ENCODE results near the gene CAV3. TPM values are rescaled to one million over a fixed set of nuclear protein-coding genes. Genes with fewer than 3 reads are reported as not detected.
A peak's percentile ranks its signal among the peaks of the same experiment; 100 is the strongest.
"Not testable (repeated sequence)": the region's sequence is repeated elsewhere in the genome, so short reads cannot be mapped to it uniquely, and the experiment has no call there.

CAV3 gene
- total RNA-seq, result under 1 TPM in 4 of 8 experiments, not detected in 4; 0.25 to 0.77 (median 0.46) TPM

- Histone ChIP-seq H3K4me1 (replicated peaks in 1 of 2) (peaks cover 0 to 3% of the 10 kb centered on the region in 2 donors), H3K27ac (no peak within 1 kb of the TSS), H3K4me3 (no peak within 1 kb of the TSS)
- in situ Hi-C loops (cut with MboI; ENCODE audit: low pct_unique_long_range_greater_than_20kb in 2 of 9, low sequenced_read_pairs in 9 of 9, unreplicated experiment in 9 of 9), result no loop called here
- WGBS, 10 experiments, result 27 to 100% (median 88%) methylated on average over 2 to 8 of the region's 23 CpGs; no CpG with 5 or more reads in 6 of the 10 experiments
- ATAC-seq (replicated peaks in 6 of 8), result peak in 1 of 8 experiments; percentile 38
These were observed at the start of gene CAV3 for GRCh38 chr3:8733332-8734094. TSS of gene CAV3 (plus strand) at chr3:8733802. CDS start at chr3:8733877, 75 bp downstream.

GRCh38 chr3:8684992-8685391 is 48.6 kb upstream of the CAV3 start:
- H3K4me3 ChIP-seq; in situ Hi-C loops (cut with MboI; ENCODE audit: low pct_unique_long_range_greater_than_20kb in 2 of 9, low sequenced_read_pairs in 9 of 9, unreplicated experiment in 9 of 9); ATAC-seq (replicated peaks in 6 of 8); H3K27ac ChIP-seq; H3K4me1 ChIP-seq (replicated peaks in 1 of 2): not testable (repeated sequence)
- 60 to 100% (median 70%) methylated on average over 1 to 5 of the region's 6 CpGs; no CpG with 5 or more reads in 7 of the 10 experiments for WGBS, 10 experiments

DNA sequence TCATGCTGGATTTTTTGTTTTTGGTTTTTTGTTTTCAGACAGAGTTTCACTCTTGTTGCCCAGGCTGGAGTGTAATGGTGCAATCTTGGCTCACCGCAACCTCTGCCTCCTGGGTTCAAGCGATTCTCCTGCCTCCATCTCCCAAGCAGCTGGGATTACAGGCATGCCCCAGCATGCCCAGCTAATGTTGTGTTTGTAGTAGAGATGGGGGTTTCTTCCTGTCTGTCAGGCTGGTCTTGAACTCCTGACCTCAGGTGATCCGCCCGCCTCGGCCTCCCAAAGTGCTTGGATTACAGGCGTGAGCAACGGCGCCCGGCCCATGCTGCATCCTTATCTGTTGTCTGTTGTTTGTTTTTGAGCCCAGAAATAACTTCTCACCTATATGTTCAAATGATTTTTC is 42.3 kb upstream of the CAV3 start:
- H3K4me1 ChIP-seq (replicated peaks in 1 of 2); in situ Hi-C loops (cut with MboI; ENCODE audit: low pct_unique_long_range_greater_than_20kb in 2 of 9, low sequenced_read_pairs in 9 of 9, unreplicated experiment in 9 of 9); ATAC-seq (replicated peaks in 6 of 8); H3K4me3 ChIP-seq; H3K27ac ChIP-seq: not testable (repeated sequence)
- 87 to 100% methylated on average over 1 to 3 of the region's 9 CpGs; no CpG with 5 or more reads in 8 of the 10 experiments for WGBS, 10 experiments

DNA sequence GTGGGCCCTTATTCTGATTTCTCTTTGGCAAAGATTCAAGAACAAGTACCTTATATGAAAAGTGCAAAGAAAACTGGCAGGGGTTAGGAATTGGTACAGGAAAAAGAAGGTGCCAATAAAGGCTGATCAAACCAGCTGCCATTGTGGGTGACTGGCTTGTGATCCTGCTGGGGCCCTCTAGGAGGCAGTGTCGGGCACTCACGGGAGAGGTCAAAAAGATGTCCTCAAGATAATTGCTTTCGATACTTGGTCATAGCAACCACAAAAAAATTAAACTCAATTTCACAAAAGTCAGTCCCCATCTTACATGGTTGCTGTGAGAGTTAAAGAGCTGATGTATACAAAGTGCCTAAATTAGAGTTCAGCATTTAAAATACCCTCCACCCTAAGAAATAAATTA is 31.0 kb upstream of the CAV3 start:
- no peak overlapping the region for H3K27ac ChIP-seq
- ATAC-seq (replicated peaks in 6 of 8), result no peak
- H3K4me3 ChIP-seq, result no peak overlapping the region
- WGBS, 10 experiments, result 30 to 100% (median 55%) methylated on average over 1 to 3 of the region's 3 CpGs; no CpG with 5 or more reads in 2 of the 10 experiments
- in situ Hi-C loops (cut with MboI; ENCODE audit: low pct_unique_long_range_greater_than_20kb in 2 of 9, low sequenced_read_pairs in 9 of 9, unreplicated experiment in 9 of 9), result no loop called here
- H3K4me1 ChIP-seq (replicated peaks in 1 of 2), result no peaks in the 10 kb centered on the region

GRCh38 chr3:8705575-8705974 is 28.0 kb upstream of the CAV3 start:
- Histone ChIP-seq H3K4me3 (no peak overlapping the region), H3K4me1 (replicated peaks in 1 of 2) (no peaks in the 10 kb centered on the region), H3K27ac (no peak overlapping the region)
- WGBS, 10 experiments, result 20 to 83% (median 63%) methylated on average over 1 to 2 of the region's 3 CpGs; no CpG with 5 or more reads in 6 of the 10 experiments
- ATAC-seq (replicated peaks in 6 of 8), result no peak
- in situ Hi-C loops (cut with MboI; ENCODE audit: low pct_unique_long_range_greater_than_20kb in 2 of 9, low sequenced_read_pairs in 9 of 9, unreplicated experiment in 9 of 9), result no loop called here

- Histone ChIP-seq H3K27ac (no peak overlapping the region), H3K4me3 (no peak overlapping the region), H3K4me1 (replicated peaks in 1 of 2) (no peaks in the 10 kb centered on the region)
- in situ Hi-C loops (cut with MboI; ENCODE audit: low pct_unique_long_range_greater_than_20kb in 2 of 9, low sequenced_read_pairs in 9 of 9, unreplicated experiment in 9 of 9), result no loop called here
- ATAC-seq (replicated peaks in 6 of 8), result no peak
- 51 to 81% (median 74%) methylated on average over 2 to 5 of the region's 5 CpGs; no CpG with 5 or more reads in 2 of the 10 experiments for WGBS, 10 experiments
These were observed 24.3 kb upstream of the CAV3 start for GRCh38 chr3:8709287-8709686.

GRCh38 chr3:8709801-8710507 is 23.6 kb upstream of the CAV3 start:
- ATAC-seq (replicated peaks in 6 of 8), result peak in 1 of 8 experiments; percentile 73
- WGBS, 10 experiments, result 68 to 100% (median 90%) methylated on average over 1 to 6 of the region's 8 CpGs; no CpG with 5 or more reads in 2 of the 10 experiments
- no peak overlapping the region for H3K4me3 ChIP-seq
- in situ Hi-C loops (cut with MboI; ENCODE audit: low pct_unique_long_range_greater_than_20kb in 2 of 9, low sequenced_read_pairs in 9 of 9, unreplicated experiment in 9 of 9), result no loop called here
- H3K27ac ChIP-seq, result no peak overlapping the region
- H3K4me1 ChIP-seq (replicated peaks in 1 of 2), result no peaks in the 10 kb centered on the region

- H3K27ac ChIP-seq, result no peak overlapping the region
- H3K4me1 ChIP-seq (replicated peaks in 1 of 2), result peaks cover 0 to 2% of the 10 kb centered on the region in 2 donors
- in situ Hi-C loops (cut with MboI; ENCODE audit: low pct_unique_long_range_greater_than_20kb in 2 of 9, low sequenced_read_pairs in 9 of 9, unreplicated experiment in 9 of 9), result no loop called here
- H3K4me3 ChIP-seq, result no peak overlapping the region
- peak in 5 of 8 experiments; percentile 26 to 86 (median 72) for ATAC-seq (replicated peaks in 6 of 8)
- 0 to 82% (median 61%) methylated on average over 1 to 8 of the region's 9 CpGs; no CpG with 5 or more reads in 1 of the 10 experiments for WGBS, 10 experiments
These were observed 21.3 kb upstream of the CAV3 start for GRCh38 chr3:8712045-8712907.

DNA sequence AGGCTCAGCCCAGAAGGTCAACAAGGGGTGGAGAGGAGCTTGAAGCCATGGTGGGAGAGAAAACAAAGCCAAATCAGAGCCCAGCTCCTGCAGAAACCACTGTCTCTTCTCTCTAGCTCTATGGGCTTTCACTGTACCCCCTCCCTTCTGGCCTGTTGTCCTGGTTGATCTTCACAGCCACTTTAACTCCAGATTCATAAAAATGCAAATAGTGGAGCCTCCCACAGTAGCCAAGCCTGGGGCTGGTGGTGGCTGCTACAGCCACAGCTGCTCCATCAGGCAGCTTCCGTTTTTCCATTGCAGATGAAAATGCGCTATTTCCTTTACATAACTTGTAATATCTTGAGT is 20.7 kb upstream of the CAV3 start:
- Histone ChIP-seq H3K4me3 (no peak overlapping the region), H3K4me1 (replicated peaks in 1 of 2) (peaks cover 0 to 2% of the 10 kb centered on the region in 2 donors), H3K27ac (no peak overlapping the region)
- WGBS, 10 experiments, result 0 to 93% (median 0%) methylated on average over 1 to 2 of the region's 2 CpGs; no CpG with 5 or more reads in 5 of the 10 experiments
- ATAC-seq (replicated peaks in 6 of 8), result peak in 6 of 8 experiments; percentile 20 to 97 (median 70)
- in situ Hi-C loops (cut with MboI; ENCODE audit: low pct_unique_long_range_greater_than_20kb in 2 of 9, low sequenced_read_pairs in 9 of 9, unreplicated experiment in 9 of 9), result no loop called here

- in situ Hi-C loops (cut with MboI; ENCODE audit: low pct_unique_long_range_greater_than_20kb in 2 of 9, low sequenced_read_pairs in 9 of 9, unreplicated experiment in 9 of 9), result no loop called here
- H3K4me3 ChIP-seq, result no peak overlapping the region
- 47 to 100% (median 88%) methylated on average over 1 to 4 of the region's 14 CpGs for WGBS, 10 experiments
- peaks cover 0 to 2% of the 10 kb centered on the region in 2 donors for H3K4me1 ChIP-seq (replicated peaks in 1 of 2)
- ATAC-seq (replicated peaks in 6 of 8), result peak in 2 of 8 experiments; percentile 10 to 32
- no peak overlapping the region for H3K27ac ChIP-seq
These were observed 19.5 kb upstream of the CAV3 start for GRCh38 chr3:8713901-8714759.

DNA sequence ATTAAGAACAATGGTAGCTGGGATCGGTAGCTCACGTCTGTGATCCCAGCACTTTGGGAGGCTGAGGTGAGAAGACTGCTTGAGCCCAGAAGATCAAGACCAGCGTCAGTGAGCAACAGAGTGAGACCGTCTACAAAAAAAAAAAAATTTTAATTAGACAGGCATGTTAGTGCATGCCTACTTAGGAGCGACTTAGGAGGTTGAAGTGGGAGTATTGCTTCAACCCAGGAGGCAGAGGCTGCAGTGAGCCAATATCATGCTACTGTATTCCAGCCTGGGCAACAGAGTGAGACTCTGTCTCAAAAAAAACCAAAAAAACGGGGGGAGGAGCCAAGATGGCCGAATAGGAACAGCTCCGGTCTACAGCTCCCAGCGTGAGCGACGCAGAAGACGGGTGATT is 17.8 kb upstream of the CAV3 start:
- ATAC-seq (replicated peaks in 6 of 8); H3K4me1 ChIP-seq (replicated peaks in 1 of 2); H3K4me3 ChIP-seq; in situ Hi-C loops (cut with MboI; ENCODE audit: low pct_unique_long_range_greater_than_20kb in 2 of 9, low sequenced_read_pairs in 9 of 9, unreplicated experiment in 9 of 9); H3K27ac ChIP-seq: not testable (repeated sequence)
- 67 to 100% (median 95%) methylated on average over 1 to 4 of the region's 12 CpGs; no CpG with 5 or more reads in 4 of the 10 experiments for WGBS, 10 experiments

DNA sequence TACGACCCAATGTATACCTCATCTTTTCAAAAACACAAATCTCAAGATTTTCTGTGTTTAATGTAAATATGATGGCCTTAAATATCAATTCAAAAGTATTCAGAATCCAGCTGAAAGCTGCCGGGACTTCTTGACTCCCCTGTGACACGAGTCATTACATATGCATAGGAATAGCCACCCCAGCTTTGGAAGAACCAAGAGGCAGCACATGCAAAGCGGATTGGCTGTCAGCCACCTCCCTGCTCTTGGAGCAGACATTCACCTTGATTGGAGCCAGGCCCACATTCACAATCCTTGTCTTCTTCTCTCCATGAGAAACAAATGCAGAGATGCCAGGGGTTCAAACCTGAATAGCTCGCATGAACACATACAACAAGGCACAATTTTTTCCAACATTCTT is 10.8 kb upstream of the CAV3 start:
- WGBS, 10 experiments, result 0 to 100% (median 56%) methylated on average over 1 to 5 of the region's 5 CpGs
- peaks cover 0 to 3% of the 10 kb centered on the region in 2 donors for H3K4me1 ChIP-seq (replicated peaks in 1 of 2)
- in situ Hi-C loops (cut with MboI; ENCODE audit: low pct_unique_long_range_greater_than_20kb in 2 of 9, low sequenced_read_pairs in 9 of 9, unreplicated experiment in 9 of 9), result no loop called here
- no peak overlapping the region for H3K27ac ChIP-seq
- H3K4me3 ChIP-seq, result no peak overlapping the region
- ATAC-seq (replicated peaks in 6 of 8), result peak in 1 of 8 experiments; percentile 33

Data from motor neuron (in vitro differentiated cells).